Mucosa of gallbladder (tissue), 1 donor: Measurements from ENCODE around the gene SLC25A53. TPM values are rescaled to one million over a fixed set of nuclear protein-coding genes. Genes with fewer than 3 reads are reported as not detected.
"Not testable (repeated sequence)": the region's sequence is repeated elsewhere in the genome, so short reads cannot be mapped to it uniquely, and the experiment has no call there.

ENCODE experiments used
- DNase-seq: peaks from one replicate; pipeline ENCODE4 v3.0.0-alpha.2; 2020; ENCODE audit warnings: low spot score
- total RNA-seq: library from RNA; stranded (reverse); gene quantifications from one replicate; pipeline ENCODE4 v1.2.1, GENCODE V29; 2021
- donor health status: DM: no; HTN: no; CAD: no.

SLC25A53 gene
- total RNA-seq, 1 donor from 2014 or later, result 14.5 TPM

DNA sequence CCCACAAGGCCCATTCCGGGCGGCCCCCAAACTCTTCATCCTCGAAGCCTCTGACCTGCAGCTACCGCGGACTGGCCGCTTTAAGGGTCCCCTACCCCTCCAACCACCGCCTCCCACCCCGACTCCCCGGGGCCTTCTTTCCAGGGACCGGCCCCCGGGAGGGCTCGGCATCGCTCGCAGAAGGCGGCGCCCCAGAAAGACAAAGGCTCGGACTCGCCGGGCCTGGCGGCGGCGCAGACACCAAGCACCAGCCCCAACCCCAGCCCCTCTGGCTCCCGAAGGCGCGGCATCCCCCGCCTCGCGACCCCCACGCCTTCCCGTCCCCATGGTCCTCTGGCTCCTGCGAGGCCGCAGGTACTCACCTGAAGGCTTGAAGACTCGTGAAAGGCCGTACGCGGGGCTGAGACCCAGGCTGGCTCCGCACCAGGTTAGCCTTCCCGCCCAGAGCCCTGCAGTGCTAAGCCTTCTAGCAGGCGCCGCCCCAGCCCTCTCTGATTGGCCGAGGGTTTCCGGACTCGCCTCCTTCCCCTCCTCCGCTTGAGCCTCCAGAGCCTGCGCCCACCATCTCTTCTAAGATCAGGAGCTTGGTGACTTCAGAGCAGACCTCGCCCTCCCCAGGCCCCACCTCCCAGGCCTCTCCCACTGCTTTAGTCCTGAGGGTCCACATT is 80.9 kb downstream of the SLC25A53 start, which contains the start of gene TMSB15C:
TMSB15C (minus strand) TSS at position 459 of the 668 bp plus-strand sequence.
- DNase-seq, result not testable (repeated sequence)

DNA sequence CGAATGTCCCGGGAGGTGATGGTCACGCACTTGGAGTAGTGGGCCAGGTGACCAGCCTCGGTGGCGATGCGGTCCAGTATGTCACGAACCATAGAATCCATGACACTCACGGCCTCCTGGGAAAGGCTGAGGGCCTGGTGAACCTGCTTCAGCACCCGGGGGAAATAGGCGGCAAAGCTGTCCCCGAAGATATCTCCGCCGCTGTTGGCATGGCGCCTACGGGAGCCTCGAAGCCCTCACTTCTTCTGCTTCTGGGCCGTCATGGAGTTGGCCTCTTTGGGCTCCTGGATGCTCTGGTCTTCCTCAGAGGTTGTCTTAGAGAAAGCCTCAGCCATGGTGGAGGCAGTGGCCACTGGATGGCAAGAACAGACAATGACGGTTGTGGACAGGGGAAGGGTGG is 94.2 kb downstream of the SLC25A53 start:
- not testable (repeated sequence) for DNase-seq

DNA sequence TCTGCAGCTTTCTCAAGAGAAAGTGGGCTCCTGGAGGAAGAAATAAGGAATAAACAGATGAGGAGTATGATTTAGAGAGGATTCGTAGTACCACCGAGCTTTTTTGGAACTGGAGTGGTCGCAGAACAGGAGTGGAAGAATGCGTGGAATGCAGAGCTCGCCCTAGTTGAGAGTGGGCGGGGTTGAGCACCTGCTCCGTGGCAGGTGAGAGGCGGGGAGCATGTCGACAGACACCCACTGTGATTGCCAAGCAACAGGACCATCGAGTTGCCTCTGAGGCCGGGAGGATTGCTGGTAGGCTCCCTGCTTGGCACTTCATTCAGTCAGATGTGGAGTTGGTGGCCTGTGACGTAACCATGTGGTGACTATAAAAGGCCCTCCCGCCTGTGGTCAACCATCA is 101.9 kb downstream of the SLC25A53 start:
- DNase-seq, result not testable (repeated sequence)

Other genes starting within 250 kb of the SLC25A53 start
- 2.0 TPM for gene TMSB15B, start 194.4 kb downstream of the SLC25A53 start, total RNA-seq
- not detected for gene H2BW1, start 143.3 kb downstream of the SLC25A53 start, total RNA-seq
- 0.17 TPM for gene H2BW2, start 117.1 kb downstream of the SLC25A53 start, total RNA-seq
- 2.4 TPM for gene TMSB15C, start 80.8 kb downstream of the SLC25A53 start, total RNA-seq
- 1.0 TPM for gene ZCCHC18, start 44.5 kb downstream of the SLC25A53 start, total RNA-seq
- gene FAM199X, start 9.4 kb upstream of the SLC25A53 start, total RNA-seq, result 18.9 TPM
- gene ESX1, start 97.9 kb upstream of the SLC25A53 start, total RNA-seq, result not detected